A549 (cell line): ENCODE measurements around the gene HRK. TPM values are rescaled to one million over a fixed set of nuclear protein-coding genes. Genes with fewer than 3 reads are reported as not detected.

Experiments
- ATAC-seq, 2 experiments: fragments of 200-7000 bp in 1 of 2; fragments of >200 bp in 1 of 2; cut with Nextera tagmentation in 1 of 2; cut with Tn5 transposase in 1 of 2; 3 replicates each; pipeline versions ENCODE4 v1.8.0 to v1.9.1; 2018 to 2020; ENCODE audit warnings: mild to moderate bottlenecking in 1 of 2, moderate library complexity in 1 of 2
- CTCF ChIA-PET: fragments of 300-600 bp; sonication (Branson Sonifier 250); formaldehyde crosslinking; extraction: SDS; loops from one replicate; lab custom pipeline; 2021; ENCODE audit warnings: antibody characterized with exemption, inconsistent platforms; lab: Yijun Ruan, JAX
- POLR2A ChIA-PET: fragments of 350-600 bp; formaldehyde crosslinking; extraction: SDS; loops from one replicate; lab custom pipeline; 2021; ENCODE audit warnings: antibody characterized with exemption, inconsistent platforms; lab: Yijun Ruan, JAX
- DNase-seq, 2 experiments: peaks; one replicate each; pipeline versions ENCODE4 v3.0.0 to v3.0.0-alpha.2; 2011 to 2016; ENCODE audit warnings: low read depth in 1 of 2, low spot score in 1 of 2
- FAIRE-seq: peaks from 2 replicates; lab custom pipeline; 2011; peaks lifted over from hg19 to GRCh38; lab: Jason Lieb, UNC
- H3K27ac ChIP-seq, 2 experiments: fragments of >200 bp; sonication (Bioruptor Twin); formaldehyde crosslinking; 3 replicates each; pipeline ENCODE4 v1.5.1; 2016 to 2017
- H3K4me1 ChIP-seq: fragments of >200 bp; sonication (Bioruptor Twin); formaldehyde crosslinking; 3 replicates; pipeline ENCODE4 v1.6.1; 2016
- H3K4me2 ChIP-seq: fragments of >200 bp; sonication (Bioruptor Twin); formaldehyde crosslinking; 3 replicates; pipeline ENCODE4 v1.6.1; 2016
- H3K4me3 ChIP-seq: fragments of >200 bp; sonication (Bioruptor Twin); formaldehyde crosslinking; 3 replicates; pipeline ENCODE4 v1.5.1; 2016
- H3K9me3 ChIP-seq: fragments of >200 bp; sonication (Bioruptor Twin); formaldehyde crosslinking; 3 replicates; pipeline ENCODE4 v1.6.1; 2016
- ATOH8 ChIP-seq: fragments of 250-450 bp; sonication (Bioruptor Pico); IDR thresholded peaks from 2 replicates; pipeline ENCODE4 v1.5.0; 2020; ENCODE audit warnings: low read depth, mild to moderate bottlenecking, moderate library complexity
- BCL3 ChIP-seq: fragments of >200 bp; sonication (Bioruptor Twin); formaldehyde crosslinking; IDR thresholded peaks from 3 replicates; pipeline ENCODE4 v1.6.1; 2016
- CBX2 ChIP-seq: fragments of 200-600 bp; sonication (generic); IDR thresholded peaks from 2 replicates; pipeline ENCODE4 v1.6.1; 2016; ENCODE audit warnings: low read depth, mild to moderate bottlenecking, borderline replicate concordance
- CHD4 ChIP-seq: fragments of 200-600 bp; sonication (generic); IDR thresholded peaks from 2 replicates; pipeline ENCODE4 v1.6.1; 2016; ENCODE audit warnings: antibody characterized with exemption, mild to moderate bottlenecking, borderline replicate concordance
- EHF ChIP-seq: fragments of 250-450 bp; sonication (Bioruptor Pico); IDR thresholded peaks from 2 replicates; pipeline ENCODE4 v1.5.0; 2020; ENCODE audit warnings: mild to moderate bottlenecking
- ELK1 ChIP-seq: fragments of 150-350 bp; IDR thresholded peaks from 2 replicates; pipeline ENCODE4 v1.6.1; 2014; ENCODE audit warnings: low read depth, mild to moderate bottlenecking, low read length
- ESRRA ChIP-seq: fragments of 150-350 bp; IDR thresholded peaks from 2 replicates; pipeline ENCODE4 v1.6.1; 2014; ENCODE audit warnings: mild to moderate bottlenecking, low read length, borderline replicate concordance
- HDAC2 ChIP-seq: fragments of 200-600 bp; sonication (generic); IDR thresholded peaks from 2 replicates; pipeline ENCODE4 v1.6.1; 2016
- HOXA7 ChIP-seq: fragments of 250-450 bp; sonication (Bioruptor Pico); IDR thresholded peaks from 2 replicates; pipeline ENCODE4 v1.5.0; 2020; ENCODE audit warnings: mild to moderate bottlenecking, moderate library complexity
- HOXB5 ChIP-seq: fragments of 250-450 bp; sonication (Bioruptor Pico); IDR thresholded peaks from 2 replicates; pipeline ENCODE4 v1.5.0; 2020; ENCODE audit warnings: mild to moderate bottlenecking, moderate library complexity
- JUN ChIP-seq, 2 experiments: fragments of >200 bp; sonication (Bioruptor Twin); formaldehyde crosslinking; IDR thresholded peaks; 2 replicates in 1 of 2; 3 replicates in 1 of 2; pipeline ENCODE4 v1.6.1; 2016 to 2017
- MAZ ChIP-seq: fragments of 150-350 bp; IDR thresholded peaks from 2 replicates; pipeline ENCODE4 v1.6.1; 2014; ENCODE audit warnings: antibody characterized with exemption, low read depth, low read length, borderline replicate concordance
- MYC ChIP-seq: IDR thresholded peaks from 2 replicates; pipeline ENCODE4 v1.6.1; 2012; ENCODE audit warnings: mild to moderate bottlenecking, inconsistent platforms, low read length, improper control_type of control experiment, borderline replicate concordance
- NFE2L2 ChIP-seq: fragments of 150-350 bp; conservative IDR thresholded peaks from 2 replicates; pipeline ENCODE4 v1.6.1; 2014; ENCODE audit warnings: low read length
- PHF8 ChIP-seq: fragments of 200-600 bp; sonication (generic); IDR thresholded peaks from 2 replicates; pipeline ENCODE4 v1.6.1; 2016; ENCODE audit warnings: low read depth, mild to moderate bottlenecking, antibody characterized with exemption, moderate library complexity, borderline replicate concordance
- RAD21 ChIP-seq, 2 experiments: fragments of >200 bp in 1 of 2; sonication (Bioruptor Twin) in 1 of 2; formaldehyde crosslinking in 1 of 2; IDR thresholded peaks in 1 of 2; conservative IDR thresholded peaks in 1 of 2; 2 replicates in 1 of 2; 3 replicates in 1 of 2; pipeline ENCODE4 v1.6.1; 2012 to 2018; ENCODE audit warnings: inconsistent platforms in 1 of 2
- RCOR1 ChIP-seq: fragments of 150-350 bp; IDR thresholded peaks from 2 replicates; pipeline ENCODE4 v1.6.1; 2014; ENCODE audit warnings: antibody characterized with exemption, low read length, low read depth
- RNF2 ChIP-seq: fragments of 200-600 bp; sonication (generic); IDR thresholded peaks from 2 replicates; pipeline ENCODE4 v1.6.1; 2016; ENCODE audit warnings: low read depth, mild to moderate bottlenecking, antibody characterized with exemption, moderate library complexity, borderline replicate concordance
- TFCP2L1 ChIP-seq: fragments of 250-450 bp; sonication (Bioruptor Pico); IDR thresholded peaks from 2 replicates; pipeline ENCODE4 v1.5.0; 2021; ENCODE audit warnings: mild to moderate bottlenecking
- ZC3H11A ChIP-seq: fragments of 450-650 bp; IDR thresholded peaks from 2 replicates; pipeline ENCODE4 v1.6.1; 2014; ENCODE audit warnings: antibody characterized with exemption, mild to moderate bottlenecking
- WGBS: methylation state at CpG from one replicate; pipeline ENCODE4 v1.1.6; 2017; ENCODE audit errors: missing lambda C conversion rate; 5-methylcytosine and 5-hydroxymethylcytosine counted together
- polyA plus RNA-seq, 4 experiments: library from polyadenylated mRNA; depleted of rRNA in 3 of 4; stranded (reverse); fragments of >200 nt; fragmentation: RNase III in 1 of 4; extraction: RNeasy Plus Mini Kit Qiagen cat#74134 plus additional on column Dnase treatment in 1 of 4; gene quantifications; 2 replicates in 3 of 4; 3 replicates in 1 of 4; pipeline ENCODE4 v1.2.3, GENCODE V29; 2011 to 2017
- TF ChIP-seq, protein P1 (sequence below): fragments of >200 bp; sonication (Bioruptor Twin); formaldehyde crosslinking; IDR thresholded peaks from 3 replicates; pipeline ENCODE4 v1.5.1; 2016
- TF ChIP-seq, protein P2 (sequence below): fragments of >200 bp; sonication (Bioruptor Twin); formaldehyde crosslinking; IDR thresholded peaks from 2 replicates; pipeline ENCODE4 v1.6.1; 2016
- TF ChIP-seq, protein P3 (sequence below): IDR thresholded peaks from 2 replicates; pipeline ENCODE4 v1.6.1; 2012
- TF ChIP-seq, protein P4 (sequence below): IDR thresholded peaks from 2 replicates; pipeline ENCODE4 v1.6.1; 2012

The HRK gene
- polyA plus RNA-seq, 2 of the 4 experiments (the other 2 are of a cell fraction), result 0.13 to 0.34 TPM

DNA sequence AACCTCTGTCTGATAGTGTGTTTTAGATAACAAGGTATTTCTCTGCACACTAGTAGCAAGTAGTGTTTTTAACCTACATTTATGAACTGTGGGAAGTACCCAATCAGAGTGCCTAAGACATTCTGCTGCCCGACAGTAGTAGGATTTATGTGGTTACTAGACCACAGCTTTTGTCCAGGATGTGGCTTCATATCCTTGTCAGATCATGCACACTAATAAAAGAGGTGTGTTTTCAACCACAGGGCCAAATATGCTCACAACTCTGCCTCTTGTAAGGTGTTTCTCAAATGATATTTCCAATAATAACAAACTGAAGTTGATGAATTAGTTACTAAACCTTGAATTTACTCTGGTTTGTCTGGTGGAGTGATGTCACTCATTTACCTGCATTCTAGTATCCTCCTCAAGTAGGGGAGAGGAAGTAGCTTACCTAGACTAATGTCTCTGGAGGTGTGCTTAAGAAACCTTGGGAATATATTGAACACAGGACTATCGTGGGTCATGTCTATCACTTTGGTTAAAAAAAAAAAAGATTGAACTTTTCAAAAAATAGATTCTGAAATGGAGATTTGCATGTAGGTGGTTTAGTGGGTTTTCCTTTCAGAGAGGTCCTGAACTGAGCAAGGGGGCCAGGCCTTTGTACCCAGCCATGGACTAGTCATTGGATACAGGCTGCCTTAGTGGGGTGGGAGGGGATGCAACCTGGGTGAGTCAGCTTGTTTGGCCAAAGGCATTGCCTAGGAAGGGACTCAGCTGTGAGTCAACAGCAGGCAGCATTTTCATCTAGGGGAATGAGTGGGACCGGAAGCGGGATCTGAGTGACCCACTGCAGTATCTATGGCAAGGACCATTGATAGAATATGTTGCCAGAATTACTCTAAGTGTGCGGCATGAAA lies 43.6 kb upstream of the HRK start (continued):
- TF ChIP-seq CBX2 (no peak), PHF8 (no peak)

- H3K9me3 ChIP-seq, result no peaks in the 10 kb centered on the region
- ChIA-PET CTCF (no interaction called here), POLR2A (no interaction called here)
- no peak overlapping the region for H3K4me2 ChIP-seq
- 84% methylated on average over 2 of the region's 2 CpGs for WGBS
- FAIRE-seq (no peak), DNase-seq (no peak)
- H3K4me1 ChIP-seq, result peaks cover 19% of the 10 kb centered on the region
- no peak overlapping the region for H3K4me3 ChIP-seq
- TF ChIP-seq RNF2 (no peak), BCL3 (no peak), ATOH8 (CRISPR knock-in tag) (no peak), JUN (IDR thresholded peaks at IDR 0.05) (no peak), PHF8 (no peak), MYC (no peak), HOXA7 (CRISPR knock-in tag) (no peak), HOXB5 (CRISPR knock-in tag) (no peak), HDAC2 (no peak), CHD4 (no peak), ESRRA (no peak), NFE2L2 (no peak), MAZ (no peak), EHF (CRISPR knock-in tag) (no peak), RAD21 (conservative IDR thresholded peaks at IDR 0.05 in 1 of 2, IDR thresholded peaks at IDR 0.05 in 1 of 2) (no peak)
- TF ChIP-seq, protein P1, sequence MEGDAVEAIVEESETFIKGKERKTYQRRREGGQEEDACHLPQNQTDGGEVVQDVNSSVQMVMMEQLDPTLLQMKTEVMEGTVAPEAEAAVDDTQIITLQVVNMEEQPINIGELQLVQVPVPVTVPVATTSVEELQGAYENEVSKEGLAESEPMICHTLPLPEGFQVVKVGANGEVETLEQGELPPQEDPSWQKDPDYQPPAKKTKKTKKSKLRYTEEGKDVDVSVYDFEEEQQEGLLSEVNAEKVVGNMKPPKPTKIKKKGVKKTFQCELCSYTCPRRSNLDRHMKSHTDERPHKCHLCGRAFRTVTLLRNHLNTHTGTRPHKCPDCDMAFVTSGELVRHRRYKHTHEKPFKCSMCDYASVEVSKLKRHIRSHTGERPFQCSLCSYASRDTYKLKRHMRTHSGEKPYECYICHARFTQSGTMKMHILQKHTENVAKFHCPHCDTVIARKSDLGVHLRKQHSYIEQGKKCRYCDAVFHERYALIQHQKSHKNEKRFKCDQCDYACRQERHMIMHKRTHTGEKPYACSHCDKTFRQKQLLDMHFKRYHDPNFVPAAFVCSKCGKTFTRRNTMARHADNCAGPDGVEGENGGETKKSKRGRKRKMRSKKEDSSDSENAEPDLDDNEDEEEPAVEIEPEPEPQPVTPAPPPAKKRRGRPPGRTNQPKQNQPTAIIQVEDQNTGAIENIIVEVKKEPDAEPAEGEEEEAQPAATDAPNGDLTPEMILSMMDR, result no peak
- TF ChIP-seq, all 56 proteins: peak for 0
- ATAC-seq, result no peak
- H3K27ac ChIP-seq, result no peak overlapping the region
Measured at GRCh38 chr12:116922194-116922897, 41.1 kb upstream of the HRK start.

DNA sequence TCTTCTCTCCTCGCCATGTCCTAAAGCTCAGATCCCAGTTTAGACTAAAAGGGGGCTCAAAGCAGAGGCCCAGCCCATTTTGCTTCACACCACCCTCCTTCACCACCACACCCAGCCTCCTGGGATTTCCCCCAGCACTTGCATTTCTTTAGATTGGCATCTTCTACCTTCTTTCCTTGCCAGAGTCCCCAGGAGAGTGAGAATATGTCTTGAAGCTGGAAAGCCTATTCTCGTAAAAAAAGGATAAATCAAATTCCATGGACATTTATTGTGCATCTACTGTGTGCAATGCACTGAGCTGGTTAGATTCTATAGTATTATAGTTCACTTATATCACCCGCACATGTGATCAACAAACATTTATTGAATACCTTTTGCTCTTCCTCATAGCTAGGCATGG lies 39.7 kb upstream of the HRK start:
- 84% methylated on average over 3 of the region's 3 CpGs for WGBS
- FAIRE-seq, result no peak
- ChIA-PET CTCF (interaction anchor here (0.8 kb wide), 1 partner anchor 42 kb away, joined by 3 read pairs; no protein-coding TSS in a partner anchor), POLR2A (no interaction called here)
- Histone ChIP-seq H3K27ac (no peak overlapping the region), H3K4me1 (peaks cover 34% of the 10 kb centered on the region), H3K9me3 (no peaks in the 10 kb centered on the region), H3K4me3 (no peak overlapping the region), H3K4me2 (no peak overlapping the region)
- no peak for DNase-seq
- no peak for ATAC-seq
- no peak for TF ChIP-seq ATOH8 (CRISPR knock-in tag)
- TF ChIP-seq ZC3H11A, result no peak
- no peak for TF ChIP-seq TFCP2L1 (CRISPR knock-in tag)
- TF ChIP-seq, protein P2, sequence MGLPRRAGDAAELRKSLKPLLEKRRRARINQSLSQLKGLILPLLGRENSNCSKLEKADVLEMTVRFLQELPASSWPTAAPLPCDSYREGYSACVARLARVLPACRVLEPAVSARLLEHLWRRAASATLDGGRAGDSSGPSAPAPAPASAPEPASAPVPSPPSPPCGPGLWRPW, result no peak
- no peak for TF ChIP-seq HOXB5 (CRISPR knock-in tag)
- no peak for TF ChIP-seq HDAC2
- no peak for TF ChIP-seq MYC
- no peak for TF ChIP-seq RCOR1
- TF ChIP-seq PHF8, result no peak
- TF ChIP-seq, protein P3, sequence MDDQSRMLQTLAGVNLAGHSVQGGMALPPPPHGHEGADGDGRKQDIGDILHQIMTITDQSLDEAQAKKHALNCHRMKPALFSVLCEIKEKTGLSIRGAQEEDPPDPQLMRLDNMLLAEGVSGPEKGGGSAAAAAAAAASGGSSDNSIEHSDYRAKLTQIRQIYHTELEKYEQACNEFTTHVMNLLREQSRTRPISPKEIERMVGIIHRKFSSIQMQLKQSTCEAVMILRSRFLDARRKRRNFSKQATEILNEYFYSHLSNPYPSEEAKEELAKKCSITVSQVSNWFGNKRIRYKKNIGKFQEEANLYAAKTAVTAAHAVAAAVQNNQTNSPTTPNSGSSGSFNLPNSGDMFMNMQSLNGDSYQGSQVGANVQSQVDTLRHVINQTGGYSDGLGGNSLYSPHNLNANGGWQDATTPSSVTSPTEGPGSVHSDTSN, result no peak
- no peak for TF ChIP-seq ELK1
- TF ChIP-seq, protein P4, sequence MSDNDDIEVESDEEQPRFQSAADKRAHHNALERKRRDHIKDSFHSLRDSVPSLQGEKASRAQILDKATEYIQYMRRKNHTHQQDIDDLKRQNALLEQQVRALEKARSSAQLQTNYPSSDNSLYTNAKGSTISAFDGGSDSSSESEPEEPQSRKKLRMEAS, result no peak
- TF ChIP-seq NFE2L2, result no peak
